HCT116 (cell line): ENCODE results near the gene RAB29.

Experiments used
- POLR2A ChIP-seq: IDR thresholded peaks from 2 replicates; pipeline ENCODE4 v1.7.0; 2011; ENCODE audit warnings: borderline replicate concordance; ENCODE audit not compliant: insufficient read depth, insufficient read length; ENCODE audit errors: extremely low read depth
- SP1 ChIP-seq: IDR thresholded peaks from 2 replicates; pipeline ENCODE4 v1.6.1; 2012; ENCODE audit warnings: low read depth

- no peak for TF ChIP-seq POLR2A
- TF ChIP-seq SP1 = no peak
Observed at GRCh38 chr1:205800427-205800826, 25.1 kb upstream of the RAB29 start.
